ENCODE measurements around the gene ATF1.
"Not testable (repeated sequence)": the region's sequence is repeated elsewhere in the genome, so short reads cannot be mapped to it uniquely, and the experiment has no call there.

The ATF1 gene

DNA sequence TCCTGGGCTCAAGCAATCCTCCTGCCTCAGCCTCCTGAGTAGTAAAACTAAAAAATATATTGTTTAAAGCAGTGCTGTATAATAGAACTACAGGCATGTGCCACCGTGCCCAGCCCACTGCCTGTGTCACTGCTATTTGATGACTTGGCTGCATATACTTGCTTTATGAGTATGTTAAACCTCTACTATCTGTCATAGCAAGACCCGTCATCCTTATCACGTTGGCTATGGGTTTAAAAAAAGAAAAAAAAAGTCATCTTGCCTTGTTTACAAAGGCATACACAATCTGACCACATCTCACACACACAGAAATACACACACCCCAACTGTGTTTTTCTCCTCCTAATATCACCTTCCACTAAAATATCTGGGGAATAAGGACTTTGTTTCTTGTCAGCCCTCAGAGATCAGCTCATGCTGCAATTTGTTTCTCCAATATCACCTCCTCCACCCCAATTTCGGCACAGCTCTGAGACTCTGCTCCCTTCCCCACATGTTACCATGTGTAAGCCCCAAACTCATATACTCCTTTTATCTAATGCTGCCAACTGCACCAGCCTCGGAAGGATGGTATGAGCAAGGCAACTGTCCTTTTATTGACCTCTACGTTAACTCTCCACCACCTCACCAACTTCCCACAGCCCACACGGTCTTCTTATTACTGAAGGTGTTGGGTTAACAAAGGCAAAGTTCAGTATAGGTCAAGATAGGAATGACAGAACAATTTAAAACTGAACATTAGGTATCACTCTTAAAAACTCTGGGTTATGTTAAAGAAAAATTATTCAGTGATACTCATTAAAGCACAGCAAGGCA is 78.0 kb downstream of the ATF1 start:
- Histone ChIP-seq H3K4me3 (ENCODE audit: low read length) (no peak overlapping the region), H3K9me3 (ENCODE audit: control insufficient read depth, low read length) (peaks cover 8% of the 10 kb centered on the region), H3K27me3 (replicated peaks; ENCODE audit: control insufficient read depth, insufficient read depth, low read length) (no peaks in the 10 kb centered on the region), H3K9ac (ENCODE audit: low read length) (no peak overlapping the region), H3K4me1 (ENCODE audit: control insufficient read depth, insufficient read depth, low read length) (peaks cover 17% of the 10 kb centered on the region), H3K36me3 (ENCODE audit: control insufficient read depth, insufficient read depth, low read length, severe bottlenecking) (no peaks in the 10 kb centered on the region)
- DNase-seq (ENCODE audit: low read depth), result no peak

DNA sequence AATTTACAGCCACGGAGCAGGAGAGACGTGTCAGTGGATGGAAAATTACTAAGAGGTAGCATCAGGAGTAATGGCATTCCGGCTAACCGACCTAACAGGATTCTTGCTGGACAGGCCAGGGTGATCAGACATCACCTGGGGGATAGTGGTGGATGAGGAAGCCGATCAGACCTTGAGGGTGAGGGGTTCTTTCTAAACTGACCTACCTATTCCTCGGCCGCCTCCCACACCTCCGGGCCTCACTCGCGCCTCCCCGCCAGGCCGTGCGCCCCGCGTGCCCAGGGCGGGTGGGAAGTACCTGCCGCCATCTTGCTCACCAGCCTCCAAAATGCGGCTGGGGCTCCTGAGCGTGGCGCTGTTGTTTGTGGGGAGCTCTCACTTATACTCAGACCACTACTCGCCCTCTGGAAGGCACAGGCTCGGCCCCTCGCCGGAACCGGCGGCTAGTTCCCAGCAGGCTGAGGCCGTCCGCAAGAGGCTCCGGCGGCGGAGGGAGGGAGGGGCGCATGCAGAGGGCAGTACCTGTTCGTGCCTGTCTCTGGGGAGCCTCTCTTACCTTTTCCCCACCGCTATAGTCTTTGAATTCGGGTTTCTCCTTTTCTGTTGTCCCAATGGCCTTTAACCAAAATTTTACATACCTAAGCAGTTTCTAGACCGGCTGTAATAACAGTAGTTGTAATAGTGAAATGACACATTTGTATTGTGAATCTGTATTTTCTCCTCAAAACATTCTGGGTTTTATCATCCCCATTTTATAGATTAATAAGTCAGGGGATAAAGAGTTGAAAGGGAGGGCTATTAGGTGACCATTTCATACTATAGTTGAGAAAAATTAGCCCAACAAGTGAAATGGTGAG is 79.0 kb downstream of the ATF1 start, which contains the start of gene TMPRSS12:
TMPRSS12 (plus strand) TSS at position 290 of the 857 bp plus-strand sequence; CDS start at position 329, 39 bp downstream.
- no peak for DNase-seq (ENCODE audit: low read depth)
- Histone ChIP-seq H3K9ac (ENCODE audit: low read length) (peak within 1 kb of the TSS; percentile 18), H3K4me1 (ENCODE audit: control insufficient read depth, insufficient read depth, low read length) (peaks cover 17% of the 10 kb centered on the region), H3K4me3 (ENCODE audit: low read length) (peak within 1 kb of the TSS; percentile 64), H3K9me3 (ENCODE audit: control insufficient read depth, low read length) (peaks cover 8% of the 10 kb centered on the region), H3K27me3 (replicated peaks; ENCODE audit: control insufficient read depth, insufficient read depth, low read length) (no peaks in the 10 kb centered on the region), H3K36me3 (ENCODE audit: control insufficient read depth, insufficient read depth, low read length, severe bottlenecking) (no peaks in the 10 kb centered on the region)

DNA sequence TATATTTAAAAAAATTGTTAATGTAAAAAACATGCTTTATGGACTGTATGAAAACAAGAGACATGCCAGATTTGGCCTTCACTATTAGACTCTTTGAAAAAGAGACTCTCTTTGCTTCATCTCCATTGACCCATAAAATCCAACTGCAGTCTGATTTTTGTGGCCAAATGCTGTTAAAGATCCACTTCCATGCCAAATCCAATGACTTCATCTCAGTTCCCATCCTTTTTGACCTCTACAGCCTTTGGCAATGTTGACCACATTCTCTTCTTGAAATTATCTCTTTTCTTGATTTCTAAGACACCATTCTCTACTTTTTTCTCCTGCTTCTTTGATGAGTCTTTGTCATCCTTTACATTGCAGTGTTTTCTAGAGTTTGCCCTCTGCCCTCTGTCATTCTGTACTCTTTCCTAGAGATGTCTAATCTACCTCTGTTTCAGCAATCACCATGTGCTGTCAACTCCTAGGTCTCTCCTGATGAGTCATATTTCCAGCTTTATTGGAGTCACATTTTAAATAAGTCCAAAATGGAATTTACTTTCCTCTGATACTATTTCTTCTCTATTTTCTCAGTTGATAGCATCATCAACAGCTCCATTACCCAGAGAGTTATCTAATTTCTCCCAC is 81.2 kb downstream of the ATF1 start:
- no peak for DNase-seq (ENCODE audit: low read depth)
- no peaks in the 10 kb centered on the region for H3K27me3 ChIP-seq (replicated peaks; ENCODE audit: control insufficient read depth, insufficient read depth, low read length)
- H3K9me3 ChIP-seq (ENCODE audit: control insufficient read depth, low read length), result peaks cover 8% of the 10 kb centered on the region
- no peaks in the 10 kb centered on the region for H3K36me3 ChIP-seq (ENCODE audit: control insufficient read depth, insufficient read depth, low read length, severe bottlenecking)
- no peak overlapping the region for H3K4me3 ChIP-seq (ENCODE audit: low read length)
- H3K4me1 ChIP-seq (ENCODE audit: control insufficient read depth, insufficient read depth, low read length), result peaks cover 17% of the 10 kb centered on the region
- no peak overlapping the region for H3K9ac ChIP-seq (ENCODE audit: low read length)

DNA sequence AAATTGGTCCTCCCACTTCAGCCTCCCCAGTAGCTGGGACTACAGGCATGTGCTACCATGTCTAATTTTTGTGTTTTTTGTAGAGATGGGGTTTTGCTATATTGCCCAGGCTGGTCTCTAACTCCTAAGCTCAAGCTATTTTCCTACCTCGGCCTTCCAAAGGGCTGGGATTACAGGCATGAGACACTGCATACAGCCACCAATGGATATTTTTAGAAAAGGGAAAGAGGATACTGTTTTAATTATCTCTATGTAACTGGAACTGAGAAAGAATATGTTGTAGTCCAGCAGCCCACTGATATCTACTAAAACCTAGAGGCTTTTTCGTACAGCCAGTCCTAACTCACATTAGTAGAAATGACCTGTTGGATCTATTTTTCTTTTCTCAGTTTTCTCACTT is 85.1 kb downstream of the ATF1 start:
- Histone ChIP-seq H3K9me3 (ENCODE audit: control insufficient read depth, low read length) (peaks cover 3% of the 10 kb centered on the region), H3K36me3 (ENCODE audit: control insufficient read depth, insufficient read depth, low read length, severe bottlenecking) (no peaks in the 10 kb centered on the region), H3K27me3 (replicated peaks; ENCODE audit: control insufficient read depth, insufficient read depth, low read length) (no peaks in the 10 kb centered on the region), H3K9ac (ENCODE audit: low read length) (no peak overlapping the region), H3K4me3 (ENCODE audit: low read length) (no peak overlapping the region), H3K4me1 (ENCODE audit: control insufficient read depth, insufficient read depth, low read length) (peaks cover 10% of the 10 kb centered on the region)
- no peak for DNase-seq (ENCODE audit: low read depth)

DNA sequence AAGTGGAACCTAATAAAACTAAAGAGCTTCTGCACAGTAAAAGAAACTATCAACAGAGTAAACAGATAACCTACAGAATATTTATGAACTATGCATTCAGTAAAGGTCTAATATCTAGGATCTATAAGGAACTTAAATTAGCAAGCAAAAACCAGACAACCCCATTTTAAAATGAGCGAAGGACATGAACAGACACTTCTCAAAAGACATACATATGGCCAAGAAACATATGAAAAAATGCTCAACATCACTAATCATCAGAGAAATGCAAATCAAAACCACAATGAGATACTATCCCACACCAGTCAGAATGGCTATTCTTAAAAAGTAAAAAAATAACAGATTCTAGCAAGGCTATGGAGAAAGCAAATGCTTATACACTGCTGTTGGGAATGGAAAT is 91.3 kb downstream of the ATF1 start:
- H3K9me3 ChIP-seq (ENCODE audit: control insufficient read depth, low read length); H3K27me3 ChIP-seq (replicated peaks; ENCODE audit: control insufficient read depth, insufficient read depth, low read length); H3K4me3 ChIP-seq (ENCODE audit: low read length); H3K9ac ChIP-seq (ENCODE audit: low read length); DNase-seq (ENCODE audit: low read depth); H3K4me1 ChIP-seq (ENCODE audit: control insufficient read depth, insufficient read depth, low read length); H3K36me3 ChIP-seq (ENCODE audit: control insufficient read depth, insufficient read depth, low read length, severe bottlenecking): not testable (repeated sequence)

DNA sequence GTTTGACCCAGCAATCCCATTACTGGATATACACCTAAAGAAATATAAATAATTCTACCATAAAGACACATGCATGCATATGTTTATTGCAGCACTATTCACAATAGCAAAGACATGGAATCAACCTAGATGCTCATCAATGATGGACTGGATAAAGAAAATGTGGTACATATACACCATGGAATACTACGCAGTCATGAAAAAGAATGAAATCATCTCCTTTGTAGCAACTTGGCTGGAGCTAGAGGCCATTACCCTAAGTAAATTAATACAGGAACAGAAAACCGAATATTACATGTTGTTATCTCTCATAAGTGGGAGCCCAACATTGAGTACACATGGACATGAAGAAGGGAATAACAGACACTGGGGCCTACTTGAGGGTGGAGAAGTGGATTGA is 91.8 kb downstream of the ATF1 start:
- DNase-seq (ENCODE audit: low read depth); H3K27me3 ChIP-seq (replicated peaks; ENCODE audit: control insufficient read depth, insufficient read depth, low read length); H3K36me3 ChIP-seq (ENCODE audit: control insufficient read depth, insufficient read depth, low read length, severe bottlenecking); H3K4me1 ChIP-seq (ENCODE audit: control insufficient read depth, insufficient read depth, low read length); H3K4me3 ChIP-seq (ENCODE audit: low read length); H3K9me3 ChIP-seq (ENCODE audit: control insufficient read depth, low read length); H3K9ac ChIP-seq (ENCODE audit: low read length): not testable (repeated sequence)

DNA sequence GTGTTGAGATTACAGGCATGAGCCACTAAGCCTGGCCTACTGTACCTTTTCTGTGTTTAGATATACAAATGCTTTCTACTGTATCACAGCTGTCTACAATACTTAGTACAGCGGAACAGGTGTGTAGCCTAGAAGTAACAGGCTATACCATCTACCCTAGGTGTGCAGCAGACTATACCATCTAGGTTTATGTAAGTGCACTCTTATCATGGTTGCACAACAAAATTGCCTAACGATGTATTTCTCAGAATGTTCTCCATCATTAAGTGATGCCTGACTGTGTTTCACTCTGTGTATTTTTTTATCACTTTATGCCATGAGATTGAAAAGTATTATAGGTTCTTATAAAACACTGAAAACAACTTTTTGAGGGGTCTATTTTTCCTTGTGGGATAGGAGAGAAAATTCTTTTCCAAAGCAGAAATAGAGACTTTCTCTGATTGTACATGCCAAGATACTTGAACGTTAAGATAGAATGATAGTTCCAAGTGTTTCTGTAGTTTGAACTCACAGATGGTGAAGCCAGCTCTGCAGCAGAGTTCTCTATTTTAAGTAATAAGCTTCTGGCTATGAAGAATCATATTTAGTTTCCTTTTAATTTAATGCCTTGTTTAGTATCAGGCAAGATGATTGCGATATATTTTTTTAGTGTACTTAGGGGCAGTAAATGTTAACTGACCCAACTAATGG is 95.9 kb downstream of the ATF1 start:
- no peak for DNase-seq (ENCODE audit: low read depth)

DNA sequence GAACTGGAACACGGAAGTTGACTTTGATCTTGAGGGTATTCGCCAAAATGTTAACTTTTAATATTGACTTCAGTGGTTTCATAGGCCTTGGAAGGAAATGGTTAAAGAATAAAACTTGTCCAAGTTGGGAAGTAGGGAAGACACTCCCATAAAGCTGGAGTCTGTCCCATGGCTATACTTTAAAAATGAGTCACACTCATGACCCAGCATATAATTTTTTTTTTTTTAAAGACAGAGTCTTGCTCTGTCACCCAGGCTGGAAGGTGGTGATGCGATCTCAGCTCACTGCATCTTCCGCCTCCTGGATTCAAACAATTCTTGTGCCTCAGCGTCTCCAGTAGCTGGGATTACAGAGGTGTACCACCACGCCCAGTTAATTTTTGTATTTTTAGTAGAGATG is 98.4 kb downstream of the ATF1 start:
- DNase-seq (ENCODE audit: low read depth), result peak; percentile 50
- H3K36me3 ChIP-seq (ENCODE audit: control insufficient read depth, insufficient read depth, low read length, severe bottlenecking), result no peaks in the 10 kb centered on the region
- no peaks in the 10 kb centered on the region for H3K27me3 ChIP-seq (replicated peaks; ENCODE audit: control insufficient read depth, insufficient read depth, low read length)
- no peak overlapping the region for H3K9ac ChIP-seq (ENCODE audit: low read length)
- peaks cover 9% of the 10 kb centered on the region for H3K9me3 ChIP-seq (ENCODE audit: control insufficient read depth, low read length)
- no peak overlapping the region for H3K4me3 ChIP-seq (ENCODE audit: low read length)
- peaks cover 9% of the 10 kb centered on the region for H3K4me1 ChIP-seq (ENCODE audit: control insufficient read depth, insufficient read depth, low read length)

More for the DNA sequence above, 95.9 kb downstream of the ATF1 start:
- no peaks in the 10 kb centered on the region for H3K27me3 ChIP-seq (replicated peaks; ENCODE audit: control insufficient read depth, insufficient read depth, low read length)
- peaks cover 9% of the 10 kb centered on the region for H3K4me1 ChIP-seq (ENCODE audit: control insufficient read depth, insufficient read depth, low read length)
- no peaks in the 10 kb centered on the region for H3K9me3 ChIP-seq (ENCODE audit: control insufficient read depth, low read length)
- no peak overlapping the region for H3K9ac ChIP-seq (ENCODE audit: low read length)
- no peaks in the 10 kb centered on the region for H3K36me3 ChIP-seq (ENCODE audit: control insufficient read depth, insufficient read depth, low read length, severe bottlenecking)
- H3K4me3 ChIP-seq (ENCODE audit: low read length), result no peak overlapping the region

DNA sequence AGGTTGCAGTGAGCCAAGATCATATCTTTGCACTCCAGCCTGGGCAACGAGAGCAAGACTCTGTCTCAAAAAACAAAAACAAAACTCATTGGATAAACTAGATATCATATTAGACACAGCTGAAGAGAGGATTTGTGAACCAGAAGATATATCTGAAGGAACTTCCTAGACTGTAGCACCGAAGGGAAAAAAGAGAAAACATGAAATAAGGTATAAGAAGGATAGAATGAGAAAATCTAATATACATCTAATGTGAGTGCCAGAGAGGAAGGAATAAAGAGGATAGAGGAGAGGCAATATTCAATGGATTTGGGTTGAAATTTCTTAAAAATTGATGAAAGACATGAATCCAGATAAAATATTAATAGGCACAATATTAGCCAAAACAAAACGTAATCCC is 101.4 kb downstream of the ATF1 start:
- no peaks in the 10 kb centered on the region for H3K36me3 ChIP-seq (ENCODE audit: control insufficient read depth, insufficient read depth, low read length, severe bottlenecking)
- peaks cover 15% of the 10 kb centered on the region for H3K9me3 ChIP-seq (ENCODE audit: control insufficient read depth, low read length)
- H3K4me3 ChIP-seq (ENCODE audit: low read length), result no peak overlapping the region
- H3K9ac ChIP-seq (ENCODE audit: low read length), result no peak overlapping the region
- DNase-seq (ENCODE audit: low read depth), result no peak
- peaks cover 9% of the 10 kb centered on the region for H3K4me1 ChIP-seq (ENCODE audit: control insufficient read depth, insufficient read depth, low read length)
- no peaks in the 10 kb centered on the region for H3K27me3 ChIP-seq (replicated peaks; ENCODE audit: control insufficient read depth, insufficient read depth, low read length)

DNA sequence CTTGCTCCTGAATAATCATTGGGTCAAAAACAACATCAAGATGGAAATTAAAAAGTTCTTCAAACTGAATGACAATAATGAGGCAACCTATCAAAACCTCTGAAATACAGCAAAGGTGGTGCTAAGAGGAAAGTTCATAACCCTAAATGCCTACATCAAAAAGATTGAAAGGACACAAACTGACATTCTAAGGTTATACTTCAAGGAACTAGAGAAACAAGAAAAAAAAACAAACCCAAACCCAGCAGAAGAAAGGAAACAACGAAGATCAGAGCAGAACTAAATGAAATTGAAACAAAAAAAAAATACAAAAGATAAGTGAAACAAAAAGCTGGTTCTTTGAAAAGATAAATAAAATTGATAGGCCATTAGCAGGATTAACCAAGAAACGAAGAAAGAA is 105.0 kb downstream of the ATF1 start:
- not testable (repeated sequence) for H3K4me3 ChIP-seq (ENCODE audit: low read length); H3K9ac ChIP-seq (ENCODE audit: low read length); DNase-seq (ENCODE audit: low read depth); H3K4me1 ChIP-seq (ENCODE audit: control insufficient read depth, insufficient read depth, low read length); H3K36me3 ChIP-seq (ENCODE audit: control insufficient read depth, insufficient read depth, low read length, severe bottlenecking); H3K27me3 ChIP-seq (replicated peaks; ENCODE audit: control insufficient read depth, insufficient read depth, low read length)
- peaks cover 15% of the 10 kb centered on the region for H3K9me3 ChIP-seq (ENCODE audit: control insufficient read depth, low read length)

Data from adipocyte (in vitro differentiated cells).